HG03045 (cell line): Measurements from ENCODE around the gene SH3PXD2A.
"Not testable (repeated sequence)": the region's sequence is repeated elsewhere in the genome, so short reads cannot be mapped to it uniquely, and the experiment has no call there.

Source experiments
- ATAC-seq: cut with Tn5 transposase; IDR thresholded peaks from one replicate; pipeline ENCODE4 v1.9.1; 2021; ENCODE audit warnings: mild to moderate bottlenecking, moderate library complexity; ENCODE audit not compliant: unreplicated experiment

SH3PXD2A gene

GRCh38 chr10:103852189-103852711 lies 3.1 kb downstream of the SH3PXD2A start:
- ATAC-seq: no peak

- no peak for ATAC-seq
Observed at GRCh38 chr10:103851261-103851660, 4.1 kb downstream of the SH3PXD2A start.

GRCh38 chr10:103850572-103850895 lies 4.8 kb downstream of the SH3PXD2A start:
- ATAC-seq: no peak

GRCh38 chr10:103849880-103850571 lies 5.3 kb downstream of the SH3PXD2A start:
- no peak for ATAC-seq

- no peak for ATAC-seq
Observed at GRCh38 chr10:103849212-103849877, 6.0 kb downstream of the SH3PXD2A start.

- no peak for ATAC-seq
Observed at GRCh38 chr10:103847909-103848468, 7.4 kb downstream of the SH3PXD2A start.

GRCh38 chr10:103847346-103847745 lies 8.0 kb downstream of the SH3PXD2A start:
- ATAC-seq: no peak

- no peak for ATAC-seq
Observed at GRCh38 chr10:103845972-103846371, 9.4 kb downstream of the SH3PXD2A start.

- ATAC-seq: not testable (repeated sequence)
Observed at GRCh38 chr10:103845346-103845745, 10.0 kb downstream of the SH3PXD2A start.

- ATAC-seq: no peak
Observed at GRCh38 chr10:103843854-103844570, 11.4 kb downstream of the SH3PXD2A start.

- no peak for ATAC-seq
Observed at GRCh38 chr10:103843045-103843444, 12.3 kb downstream of the SH3PXD2A start.

GRCh38 chr10:103842605-103843004 lies 12.8 kb downstream of the SH3PXD2A start:
- ATAC-seq: no peak

- no peak for ATAC-seq
Observed at GRCh38 chr10:103841519-103841918, 13.9 kb downstream of the SH3PXD2A start.

- ATAC-seq: no peak
Observed at GRCh38 chr10:103840740-103841070, 14.7 kb downstream of the SH3PXD2A start.

GRCh38 chr10:103839872-103840739 lies 15.3 kb downstream of the SH3PXD2A start:
- ATAC-seq: no peak

- no peak for ATAC-seq
Observed at GRCh38 chr10:103839519-103839871, 15.9 kb downstream of the SH3PXD2A start.

- no peak for ATAC-seq
Observed at GRCh38 chr10:103838862-103839518, 16.4 kb downstream of the SH3PXD2A start.

- ATAC-seq: no peak
Observed at GRCh38 chr10:103838070-103838395, 17.3 kb downstream of the SH3PXD2A start.

GRCh38 chr10:103837370-103838069 lies 17.9 kb downstream of the SH3PXD2A start:
- ATAC-seq: no peak

GRCh38 chr10:103836861-103837260 lies 18.5 kb downstream of the SH3PXD2A start:
- no peak for ATAC-seq
